DOHH2 (cell line): ENCODE results near the gene RESP18.
A peak's percentile ranks its signal among the peaks of the same experiment; 100 is the strongest.

ENCODE experiments used
- CTCF ChIP-seq: fragments of 200-600 bp; sonication (generic); IDR thresholded peaks from one replicate; pipeline ENCODE4 v1.5.1; 2014; ENCODE audit warnings: antibody characterized with exemption, mild to moderate bottlenecking, low read depth, low read length; ENCODE audit not compliant: poor library complexity, severe bottlenecking
- EZH2phosphoT487 ChIP-seq: fragments of 200-600 bp; sonication (generic); IDR thresholded peaks from 2 replicates; pipeline ENCODE4 v1.6.1; 2017; ENCODE audit warnings: borderline replicate concordance, mild to moderate bottlenecking, antibody characterized with exemption, low read length, moderate library complexity, mixed read lengths

DNA sequence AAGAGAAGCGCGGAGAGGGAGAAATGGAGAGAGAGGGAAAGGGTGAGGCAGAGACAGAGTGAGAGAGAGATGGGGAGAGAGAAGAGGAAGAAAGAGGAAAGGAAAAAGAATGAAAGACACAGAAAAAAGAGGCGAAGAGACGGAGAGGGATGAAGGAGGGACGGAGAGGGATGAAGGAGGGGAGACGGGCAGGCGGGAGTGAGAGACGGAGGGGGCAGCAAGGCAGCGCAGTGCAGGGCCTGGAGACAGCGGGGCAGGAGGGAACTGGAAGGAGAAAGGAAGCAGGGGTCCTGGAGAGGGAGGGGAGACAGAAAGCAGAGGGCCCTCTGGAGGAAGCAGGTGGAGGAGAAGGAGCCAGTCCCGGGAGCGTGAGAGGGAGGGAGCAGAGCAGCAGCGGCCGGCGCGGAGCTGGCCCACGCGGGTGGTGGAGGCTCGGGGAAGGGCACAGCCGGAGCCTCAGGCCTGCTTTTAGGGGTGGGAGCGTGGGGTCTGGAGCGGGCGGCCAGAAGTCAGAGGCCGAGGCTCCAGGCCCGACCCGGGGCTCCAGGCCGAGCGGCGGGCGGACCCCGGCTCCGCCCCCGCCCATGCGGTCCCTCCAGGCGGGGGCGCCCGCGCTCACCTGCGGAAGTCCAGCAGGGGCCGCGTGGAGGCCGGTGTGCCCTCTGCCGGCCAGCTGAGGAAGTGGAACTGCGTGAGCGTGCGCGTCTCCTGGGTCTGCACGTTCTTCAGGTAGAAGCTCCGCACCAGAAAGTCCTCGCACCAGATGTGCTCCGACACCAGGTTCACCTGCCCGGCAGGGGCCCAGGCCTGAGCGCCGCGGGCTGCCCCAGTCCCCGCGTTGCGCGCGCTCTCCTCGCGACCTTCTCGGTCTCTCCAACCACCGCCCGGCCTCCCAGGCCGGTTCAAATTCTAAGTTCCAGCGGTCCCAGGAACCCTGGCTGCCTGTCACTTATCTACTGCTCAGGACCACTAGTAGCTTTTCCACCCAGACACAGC is 37.9 kb downstream of the RESP18 start:
- TF ChIP-seq CTCF (peak; percentile 97), EZH2phosphoT487 (no peak)
